OCI-LY3 (cell line): ENCODE results near the gene MAST2.

Source experiments
- H2AFZ ChIP-seq: fragments of 200-600, 300-600 bp; shearing (Covaris generic); 2 replicates; pipeline ENCODE4 v1.6.0; 2014; ENCODE audit warnings: antibody characterized with exemption, low read depth, low read length
- H3K27ac ChIP-seq: fragments of 200-600, 300-600 bp; sonication (generic); 2 replicates; pipeline ENCODE4 v1.5.1; 2014; ENCODE audit warnings: mild to moderate bottlenecking, low read length, moderate library complexity, mixed read lengths
- H3K27me3 ChIP-seq: fragments of 200-600, 300-600 bp; sonication (generic); 2 replicates; pipeline ENCODE4 v1.6.1; 2014; ENCODE audit warnings: low read depth, low read length, mixed read lengths
- H3K36me3 ChIP-seq: fragments of 200-600, 300-600 bp; sonication (generic); replicated peaks from 2 replicates; pipeline ENCODE3; 2014; ENCODE audit warnings: low read depth, low read length, mixed read lengths
- H3K4me1 ChIP-seq: fragments of 300-600, 200-600 bp; sonication (generic); 2 replicates; pipeline ENCODE4 v1.6.1; 2014; ENCODE audit warnings: low read length, mixed read lengths
- H3K4me2 ChIP-seq: fragments of 200-600, 300-600 bp; sonication (generic); 2 replicates; pipeline ENCODE4 v1.6.1; 2014; ENCODE audit warnings: low read length, mixed read lengths
- H3K4me3 ChIP-seq: fragments of 300-600, 200-600 bp; sonication (generic); 2 replicates; pipeline ENCODE4 v1.5.1; 2014; ENCODE audit warnings: antibody characterized with exemption, mild to moderate bottlenecking, low read length, moderate library complexity
- H3K79me2 ChIP-seq: fragments of 300-600, 200-600 bp; shearing (Covaris generic); 2 replicates; pipeline ENCODE4 v1.6.1; 2014; ENCODE audit warnings: mild to moderate bottlenecking, low read length, mixed read lengths
- H3K9ac ChIP-seq: fragments of 300-600, 200-600 bp; shearing (Covaris generic); 2 replicates; pipeline ENCODE4 v1.6.0; 2014; ENCODE audit warnings: mild to moderate bottlenecking, low read length, moderate library complexity
- H3K9me3 ChIP-seq: fragments of 200-600, 300-600 bp; shearing (Covaris generic); 2 replicates; pipeline ENCODE4 v1.6.1; 2014; ENCODE audit warnings: low read length, mixed read lengths; ENCODE audit not compliant: insufficient read depth
- H4K20me1 ChIP-seq: fragments of 200-600, 300-600 bp; sonication (generic); 2 replicates; pipeline ENCODE4 v1.6.1; 2016; ENCODE audit warnings: low read length, mixed read lengths; ENCODE audit not compliant: insufficient read depth
- EZH2phosphoT487 ChIP-seq: fragments of 200-600 bp; shearing (Covaris generic); IDR thresholded peaks from 2 replicates; pipeline ENCODE4 v1.6.1; 2018; ENCODE audit warnings: antibody characterized with exemption, mixed run types, low read depth
- TF ChIP-seq, protein P1 (sequence below): fragments of 200-600, 300-600 bp; sonication (generic); IDR thresholded peaks from 2 replicates; pipeline ENCODE4 v1.5.1; 2014; ENCODE audit warnings: antibody characterized with exemption, low read length, low read depth

MAST2 gene

DNA sequence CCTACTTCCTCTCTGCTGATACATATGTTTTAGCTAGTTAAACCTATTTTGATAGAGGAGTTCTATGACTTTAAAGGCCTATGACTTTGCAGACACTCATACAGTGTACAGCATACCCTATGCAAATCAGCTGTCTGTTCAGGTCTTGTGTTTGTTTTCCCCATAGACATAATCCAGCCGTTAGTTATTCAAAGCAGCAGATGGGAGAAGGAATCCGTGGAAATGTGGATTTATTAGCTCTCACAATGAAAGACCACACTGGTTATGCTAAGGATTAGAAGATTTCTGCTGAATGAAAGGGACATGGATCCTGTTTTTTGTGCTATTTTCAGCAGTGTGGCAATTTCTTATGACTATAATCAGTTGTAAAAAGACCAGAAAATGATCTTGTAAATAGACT, 59.8 kb downstream of the MAST2 start:
- H3K27me3 ChIP-seq: no peaks in the 10 kb centered on the region
- no peaks in the 10 kb centered on the region for H3K79me2 ChIP-seq
- no peak overlapping the region for H3K4me2 ChIP-seq
- H3K27ac ChIP-seq: no peak overlapping the region
- TF ChIP-seq EZH2phosphoT487: no peak
- TF ChIP-seq, protein P1, sequence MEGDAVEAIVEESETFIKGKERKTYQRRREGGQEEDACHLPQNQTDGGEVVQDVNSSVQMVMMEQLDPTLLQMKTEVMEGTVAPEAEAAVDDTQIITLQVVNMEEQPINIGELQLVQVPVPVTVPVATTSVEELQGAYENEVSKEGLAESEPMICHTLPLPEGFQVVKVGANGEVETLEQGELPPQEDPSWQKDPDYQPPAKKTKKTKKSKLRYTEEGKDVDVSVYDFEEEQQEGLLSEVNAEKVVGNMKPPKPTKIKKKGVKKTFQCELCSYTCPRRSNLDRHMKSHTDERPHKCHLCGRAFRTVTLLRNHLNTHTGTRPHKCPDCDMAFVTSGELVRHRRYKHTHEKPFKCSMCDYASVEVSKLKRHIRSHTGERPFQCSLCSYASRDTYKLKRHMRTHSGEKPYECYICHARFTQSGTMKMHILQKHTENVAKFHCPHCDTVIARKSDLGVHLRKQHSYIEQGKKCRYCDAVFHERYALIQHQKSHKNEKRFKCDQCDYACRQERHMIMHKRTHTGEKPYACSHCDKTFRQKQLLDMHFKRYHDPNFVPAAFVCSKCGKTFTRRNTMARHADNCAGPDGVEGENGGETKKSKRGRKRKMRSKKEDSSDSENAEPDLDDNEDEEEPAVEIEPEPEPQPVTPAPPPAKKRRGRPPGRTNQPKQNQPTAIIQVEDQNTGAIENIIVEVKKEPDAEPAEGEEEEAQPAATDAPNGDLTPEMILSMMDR: no peak
- H3K9ac ChIP-seq: no peak overlapping the region
- no peak overlapping the region for H3K4me3 ChIP-seq
- no peaks in the 10 kb centered on the region for H3K9me3 ChIP-seq
- H2AFZ ChIP-seq: no peak overlapping the region
- no peaks in the 10 kb centered on the region for H4K20me1 ChIP-seq
- no peaks in the 10 kb centered on the region for H3K36me3 ChIP-seq
- H3K4me1 ChIP-seq: no peaks in the 10 kb centered on the region

DNA sequence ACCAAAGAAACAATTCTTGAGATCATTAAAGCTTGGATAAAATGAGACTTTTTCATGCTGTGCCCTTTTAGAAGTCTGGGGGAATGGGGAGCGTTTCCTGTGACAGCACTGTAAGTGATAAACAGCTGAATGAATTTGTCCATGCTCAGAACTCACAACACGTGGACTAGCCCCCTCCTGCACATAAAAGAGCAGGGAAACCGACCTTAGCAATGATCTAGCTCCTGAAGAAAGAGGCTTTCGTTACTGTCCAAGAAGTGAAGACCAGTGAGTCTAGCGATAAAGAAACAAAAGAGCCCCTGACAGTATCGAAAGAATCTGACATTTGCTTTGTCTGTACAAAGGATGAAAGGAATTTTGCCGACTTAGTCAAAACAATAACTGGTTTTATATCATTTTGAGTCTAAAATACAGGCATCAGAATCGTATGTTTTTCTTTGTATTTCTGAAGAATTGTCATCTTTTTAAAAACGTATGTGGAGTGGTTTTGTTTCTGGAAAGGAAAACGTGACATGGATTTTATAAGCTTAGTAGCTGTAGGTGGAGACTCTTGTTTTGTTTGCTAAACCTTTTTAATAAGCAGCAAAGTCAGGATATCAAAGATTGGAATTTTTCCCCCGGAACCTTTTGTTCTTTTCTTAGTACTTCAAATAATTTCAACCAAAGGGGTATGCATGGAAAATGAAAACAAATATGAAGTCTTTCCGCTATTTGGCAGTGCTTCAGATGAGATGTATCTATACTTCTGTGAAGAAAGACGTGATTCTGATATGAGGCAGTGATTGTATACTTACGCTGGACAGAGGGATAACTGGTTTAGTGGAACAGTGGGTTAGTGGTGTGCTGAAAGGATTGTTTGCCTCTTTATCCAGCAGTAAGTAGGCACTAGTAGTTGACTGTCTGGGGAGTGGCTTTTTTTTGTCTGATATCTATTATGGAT, 61.0 kb downstream of the MAST2 start:
- no peaks in the 10 kb centered on the region for H3K9me3 ChIP-seq
- no peaks in the 10 kb centered on the region for H3K27me3 ChIP-seq
- H3K4me3 ChIP-seq: no peak overlapping the region
- H3K27ac ChIP-seq: no peak overlapping the region
- H3K9ac ChIP-seq: no peak overlapping the region
- no peaks in the 10 kb centered on the region for H3K36me3 ChIP-seq
- H3K79me2 ChIP-seq: no peaks in the 10 kb centered on the region
- TF ChIP-seq, protein P1: no peak
- TF ChIP-seq EZH2phosphoT487: no peak
- no peak overlapping the region for H3K4me2 ChIP-seq
- H4K20me1 ChIP-seq: no peaks in the 10 kb centered on the region
- no peaks in the 10 kb centered on the region for H3K4me1 ChIP-seq
- H2AFZ ChIP-seq: no peak overlapping the region

DNA sequence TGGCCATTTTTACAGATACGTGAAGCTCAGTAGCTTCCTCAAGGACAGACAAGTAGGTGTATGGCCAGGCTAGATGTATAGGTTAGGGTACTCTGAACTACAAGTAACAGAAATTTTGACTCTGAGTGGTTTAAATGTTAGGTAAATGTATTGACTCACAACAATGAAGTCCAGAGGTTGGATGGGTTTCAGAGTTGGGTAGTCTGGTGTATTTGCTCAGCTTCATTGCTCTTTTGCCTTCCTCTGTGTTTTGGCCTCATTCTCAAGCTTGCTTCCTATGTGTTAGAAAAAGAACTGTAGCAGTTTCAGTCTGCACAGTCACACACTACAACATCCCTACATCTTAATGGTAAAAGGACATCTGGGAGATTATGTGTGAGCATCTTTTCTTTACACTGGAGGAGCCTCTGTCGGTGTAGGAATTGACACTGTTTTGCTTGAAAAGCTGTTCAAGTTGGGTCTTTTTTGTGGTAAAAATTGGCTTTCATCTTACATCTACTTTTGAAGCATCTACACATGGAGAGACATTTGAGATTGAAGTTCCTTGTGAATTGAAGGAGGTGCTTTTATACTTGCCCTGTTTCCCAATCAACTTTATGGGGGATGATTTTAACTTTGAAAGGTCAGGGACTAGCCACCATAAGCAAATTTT, 64.4 kb downstream of the MAST2 start:
- Histone ChIP-seq H2AFZ (no peak overlapping the region), H3K27me3 (no peaks in the 10 kb centered on the region), H4K20me1 (no peaks in the 10 kb centered on the region), H3K27ac (no peak overlapping the region), H3K9me3 (no peaks in the 10 kb centered on the region), H3K4me1 (no peaks in the 10 kb centered on the region), H3K4me3 (no peak overlapping the region), H3K4me2 (no peak overlapping the region), H3K36me3 (no peaks in the 10 kb centered on the region), H3K79me2 (no peaks in the 10 kb centered on the region), H3K9ac (no peak overlapping the region)
- TF ChIP-seq, protein P1: no peak
- TF ChIP-seq EZH2phosphoT487: no peak

DNA sequence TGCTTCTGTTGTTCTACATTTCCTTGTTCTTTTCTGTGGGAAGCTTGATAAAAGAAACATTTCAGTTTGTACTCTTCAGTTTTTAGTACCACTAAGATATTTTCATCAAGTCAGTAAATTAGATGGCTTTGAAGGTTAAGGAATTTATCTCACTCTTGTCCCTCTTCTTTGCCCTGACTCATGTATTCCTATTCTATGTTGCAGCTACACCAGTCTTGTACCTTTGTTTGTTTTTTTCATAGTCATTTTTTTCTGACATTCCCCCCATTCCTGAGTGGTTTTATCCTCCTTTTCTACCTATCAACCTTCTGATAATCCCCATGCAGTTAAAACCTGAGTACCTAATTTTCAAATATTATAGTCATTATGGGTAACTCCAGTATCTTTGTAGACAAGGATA, 65.4 kb downstream of the MAST2 start:
- Histone ChIP-seq H3K79me2 (no peaks in the 10 kb centered on the region), H3K4me2 (no peak overlapping the region), H3K27ac (no peak overlapping the region), H4K20me1 (no peaks in the 10 kb centered on the region), H3K4me3 (no peak overlapping the region), H3K4me1 (no peaks in the 10 kb centered on the region), H3K36me3 (no peaks in the 10 kb centered on the region), H2AFZ (no peak overlapping the region), H3K9me3 (no peaks in the 10 kb centered on the region), H3K27me3 (no peaks in the 10 kb centered on the region), H3K9ac (no peak overlapping the region)
- TF ChIP-seq, protein P1: no peak
- TF ChIP-seq EZH2phosphoT487: no peak
